ENCODE results near the gene MBD6.
"Not testable (repeated sequence)": the region's sequence is repeated elsewhere in the genome, so short reads cannot be mapped to it uniquely, and the experiment has no call there.

The MBD6 gene

DNA sequence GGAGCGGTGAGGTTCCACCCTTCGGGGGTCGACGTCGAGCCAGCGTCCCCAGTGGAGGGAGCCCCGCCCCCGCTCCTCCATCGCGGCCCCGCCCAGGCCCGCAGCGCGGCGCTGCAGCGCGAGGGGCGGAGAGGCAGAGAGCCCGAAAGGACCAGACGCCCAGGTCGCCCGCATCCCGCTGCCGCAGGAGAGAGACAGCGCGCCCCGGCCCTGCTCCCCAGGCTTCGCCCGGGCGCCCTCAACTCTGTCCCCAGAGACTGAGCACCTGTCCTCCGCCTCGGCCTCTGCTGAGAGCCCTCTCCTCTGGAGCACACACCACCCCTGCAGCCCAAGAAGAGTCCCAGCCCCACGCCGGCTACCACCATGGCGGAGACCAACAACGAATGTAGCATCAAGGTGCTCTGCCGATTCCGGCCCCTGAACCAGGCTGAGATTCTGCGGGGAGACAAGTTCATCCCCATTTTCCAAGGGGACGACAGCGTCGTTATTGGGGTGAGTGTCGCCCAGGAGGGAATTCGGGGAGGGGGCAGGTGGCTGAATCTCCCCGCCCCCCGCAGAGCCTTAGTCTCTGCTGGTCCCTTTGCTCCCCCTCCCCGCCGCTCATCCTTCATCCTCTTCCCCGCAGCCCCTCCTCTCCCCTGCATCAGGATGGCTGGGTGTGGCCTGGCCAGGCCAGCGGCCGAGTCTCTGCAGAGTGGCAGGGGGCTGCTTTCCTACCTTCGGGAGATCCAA is 27.5 kb downstream of the MBD6 start, which contains the start of gene KIF5A:
Gene KIF5A, plus strand, starts transcription at position 136 of the 732 bp plus-strand sequence. Its CDS starts 228 bp downstream, at position 364.
- DNase-seq = no peak

DNA sequence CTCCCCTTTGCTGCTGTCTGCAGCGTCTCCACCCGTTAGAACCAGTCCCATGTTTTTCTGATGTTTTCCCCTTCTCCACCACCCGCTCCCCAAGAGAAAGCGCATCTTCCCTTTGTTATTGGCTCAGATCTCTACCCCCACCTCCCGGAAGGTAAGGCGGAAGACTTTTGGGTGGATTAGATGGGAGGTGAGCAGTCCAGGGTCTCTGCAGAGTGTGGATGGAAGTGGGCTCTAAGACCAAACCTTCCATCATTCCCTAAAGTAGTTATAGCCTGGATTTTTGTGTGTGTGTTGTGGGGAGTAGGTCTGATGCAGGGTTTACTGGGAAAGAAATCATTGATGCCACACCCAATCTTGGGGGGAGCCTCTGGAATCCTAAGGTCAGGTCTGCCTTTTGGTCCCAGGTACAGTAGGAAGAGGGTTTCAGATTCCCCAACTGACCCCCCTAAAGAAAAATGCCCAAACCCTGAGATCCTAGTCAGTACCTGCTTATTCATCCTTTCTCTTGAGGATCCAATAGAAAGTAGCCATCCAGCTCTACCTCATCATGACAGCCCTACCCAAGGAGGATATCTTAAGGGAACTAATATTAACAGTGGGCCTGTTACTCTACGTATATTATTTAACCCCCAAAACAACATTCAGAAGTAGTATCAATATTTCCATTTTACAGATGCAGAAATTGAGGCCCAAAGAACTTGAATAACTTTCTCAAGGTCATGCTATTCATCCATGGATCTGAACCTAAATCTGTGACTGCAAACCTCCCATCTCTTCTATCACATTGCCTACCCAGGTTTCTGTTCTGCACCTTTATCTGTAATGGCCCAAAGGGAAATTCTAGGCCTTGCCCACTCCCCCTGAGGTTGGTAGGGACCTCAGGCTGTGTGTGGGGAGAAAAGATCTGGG is 28.3 kb downstream of the MBD6 start:
- no peak for DNase-seq

DNA sequence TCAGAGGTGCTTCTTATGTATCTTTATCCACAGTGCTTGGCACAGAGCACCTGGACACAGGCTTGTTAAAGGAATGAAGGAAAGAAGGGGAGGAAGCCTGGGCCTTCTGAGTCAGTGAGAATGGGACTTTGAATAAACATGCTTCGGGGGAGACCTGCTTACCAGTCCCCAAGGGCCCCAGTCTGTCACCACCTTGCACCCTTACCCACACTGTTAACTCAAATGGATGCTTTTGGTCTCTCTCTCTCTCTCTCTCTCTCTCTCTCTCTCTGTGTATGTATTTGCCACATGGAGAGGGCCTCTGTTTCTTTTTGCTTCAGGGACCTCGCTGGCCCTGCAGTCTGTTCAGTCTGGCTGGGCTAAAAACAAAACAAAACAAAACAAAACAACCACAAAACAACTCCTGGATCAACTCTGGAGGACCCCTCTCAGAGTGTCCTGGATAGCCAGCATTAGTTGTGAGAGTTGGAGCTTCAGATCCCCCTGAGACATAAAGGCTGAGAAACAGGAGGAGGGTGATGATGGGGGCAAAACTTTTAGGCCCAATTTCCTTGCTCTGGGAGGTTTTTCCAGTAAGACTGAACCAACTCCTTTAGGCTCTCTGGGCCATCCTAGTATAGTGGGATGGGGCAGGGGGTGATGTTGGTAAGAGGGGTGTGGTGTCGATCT is 29.1 kb downstream of the MBD6 start:
- DNase-seq = no peak

DNA sequence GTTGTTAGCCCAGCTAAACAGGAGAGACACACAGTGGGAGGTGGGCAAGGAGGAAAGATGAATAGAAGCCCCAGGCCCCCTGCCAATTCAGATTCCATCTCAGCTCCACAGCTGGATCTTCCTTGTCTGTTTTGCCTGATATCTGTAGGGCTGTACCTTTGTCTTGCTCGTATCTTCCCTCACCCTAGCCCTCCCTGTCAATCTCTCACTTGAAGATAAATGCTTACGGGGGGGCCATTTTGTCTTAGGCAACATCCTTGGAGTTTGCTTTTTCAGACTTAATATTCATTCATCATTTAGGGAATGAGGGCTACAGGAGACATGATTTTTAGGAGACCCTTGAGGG is 29.7 kb downstream of the MBD6 start:
- DNase-seq = no peak

DNA sequence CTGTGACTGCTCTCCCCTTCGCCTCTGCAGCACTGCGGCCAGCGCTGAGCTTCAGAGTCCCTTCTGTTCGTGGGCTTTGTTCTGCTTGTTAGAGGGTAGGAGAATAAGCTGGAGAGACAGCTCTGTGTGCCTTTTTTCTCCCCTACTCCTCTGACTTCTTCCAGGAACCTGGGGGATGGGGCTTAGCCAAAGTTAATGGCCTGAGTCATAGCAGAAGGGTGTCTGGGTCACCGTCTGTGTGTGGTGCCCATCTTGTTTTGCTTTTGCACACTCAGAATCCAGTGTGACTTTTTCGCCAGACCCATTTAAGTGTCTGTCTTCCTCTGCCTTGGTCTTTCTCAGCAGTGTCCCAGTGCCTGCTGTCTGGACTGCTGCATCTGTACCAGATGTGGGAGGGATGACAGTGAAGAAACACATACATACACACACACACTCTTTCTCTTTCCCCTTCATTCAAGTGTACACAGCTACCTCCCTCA is 30.2 kb downstream of the MBD6 start:
- DNase-seq = peak; percentile 53

DNA sequence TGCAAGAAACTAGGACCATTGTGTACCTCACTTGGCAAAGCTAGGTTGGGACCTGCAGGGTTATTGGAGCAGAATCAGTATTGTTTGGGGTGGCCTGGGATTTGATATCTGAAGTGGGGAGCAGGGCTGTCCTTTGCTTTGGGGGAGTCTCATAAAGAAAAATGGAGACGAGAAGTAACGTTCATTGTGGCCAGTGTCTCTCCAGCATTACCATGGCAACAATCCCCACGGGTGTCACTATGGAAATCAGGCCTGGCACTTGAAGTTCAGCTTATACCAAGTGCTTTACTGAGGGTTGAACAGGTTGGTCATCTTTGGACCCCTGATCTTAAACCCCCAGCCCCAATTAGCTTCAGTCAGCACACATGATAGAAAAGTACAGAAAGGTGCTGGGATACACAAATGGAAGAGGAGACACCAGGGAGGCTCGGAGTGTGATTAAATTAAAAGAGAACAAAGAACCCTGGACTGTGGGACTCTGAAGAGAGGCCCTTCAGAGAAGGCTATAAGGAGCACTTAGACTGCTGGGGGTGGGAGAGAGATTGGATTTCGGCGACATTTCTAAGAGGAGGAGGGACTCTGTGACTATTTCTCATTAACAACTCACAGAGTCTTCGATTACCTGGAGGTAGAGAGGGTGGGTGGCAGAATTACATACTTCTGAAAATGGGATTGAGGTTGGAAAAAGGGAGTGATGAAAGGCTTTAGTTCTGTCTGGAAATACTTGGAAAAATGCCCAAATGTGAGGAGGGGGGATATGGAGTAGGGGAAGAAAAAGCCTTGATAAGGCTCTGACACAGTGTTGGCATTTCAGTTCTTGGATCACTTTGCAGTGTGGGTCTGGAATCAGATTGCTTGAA is 30.9 kb downstream of the MBD6 start:
- no peak for DNase-seq

DNA sequence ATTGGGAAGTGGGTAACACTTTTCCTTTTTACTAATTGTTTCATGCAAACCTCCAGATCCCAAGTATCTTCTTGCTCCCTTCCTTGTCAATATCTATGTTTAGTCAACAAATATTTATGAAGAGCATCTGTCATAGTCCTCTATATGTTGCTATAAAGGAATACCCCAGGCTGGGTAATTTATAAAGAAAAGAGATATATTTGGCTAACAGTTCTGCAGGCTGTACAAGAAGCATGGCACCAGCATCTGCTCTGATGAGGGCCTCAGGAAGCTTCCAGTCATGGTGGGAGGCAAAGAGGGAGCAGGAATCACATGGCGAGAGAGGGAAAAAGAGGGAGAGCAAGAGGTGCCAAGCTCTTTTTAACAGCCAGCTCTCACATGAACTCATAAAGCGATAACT is 31.8 kb downstream of the MBD6 start:
- DNase-seq = no peak

DNA sequence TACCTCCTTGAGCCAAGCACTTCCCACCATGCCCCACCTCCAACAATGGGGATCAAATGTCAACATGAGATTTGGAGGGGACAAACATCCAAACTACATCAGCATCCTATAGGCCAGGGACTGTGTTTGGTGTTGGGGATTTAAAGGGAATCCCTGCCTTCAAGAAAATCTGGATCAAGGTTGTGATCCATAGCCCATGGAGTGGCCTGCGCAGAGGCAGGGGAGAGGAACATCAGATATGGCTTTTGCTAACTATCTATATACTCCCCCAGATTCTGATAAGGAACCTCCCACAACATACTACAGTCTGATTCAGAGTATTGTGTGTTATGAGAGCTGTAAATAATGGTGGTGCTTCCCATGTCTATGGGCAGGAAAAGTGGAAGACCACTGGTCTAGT is 32.3 kb downstream of the MBD6 start:
- DNase-seq = no peak

DNA sequence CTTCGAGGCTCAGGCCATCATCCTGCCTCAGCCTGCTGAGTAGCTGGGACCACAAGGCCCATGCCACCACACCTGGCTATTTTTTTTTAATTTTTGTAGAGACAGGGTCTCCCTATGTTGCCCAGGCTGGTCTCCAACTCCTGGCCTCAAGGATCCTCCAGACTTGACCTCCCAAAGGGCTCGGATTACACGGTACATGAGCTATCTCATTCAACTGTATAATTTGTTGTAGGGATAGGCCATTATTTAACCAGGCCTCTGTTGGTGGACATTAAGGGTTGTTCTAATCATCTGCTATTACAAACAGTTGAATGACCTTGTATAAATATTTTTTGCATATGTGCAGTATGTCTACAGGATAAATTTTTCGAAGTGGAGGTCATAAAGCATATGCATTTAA is 36.2 kb downstream of the MBD6 start:
- no peak for DNase-seq

DNA sequence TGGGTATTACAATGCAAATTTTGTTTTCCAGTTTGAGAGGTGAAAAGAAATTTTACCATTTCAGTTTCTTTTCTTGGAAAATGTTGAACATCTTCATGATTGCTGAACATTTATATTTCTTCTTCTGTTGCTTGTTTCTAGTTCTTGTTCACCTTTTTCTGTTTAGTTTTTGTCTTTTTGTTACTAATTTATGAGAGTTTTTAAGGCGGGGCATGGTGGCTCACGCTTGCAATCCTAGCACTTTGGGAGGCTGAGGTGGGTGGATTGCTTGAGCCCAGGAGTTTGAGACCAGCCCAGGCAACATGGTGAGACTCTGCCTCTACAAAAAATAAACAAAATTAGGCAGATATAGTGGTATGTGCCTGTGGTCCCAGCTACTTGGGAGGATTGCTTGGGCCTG is 37.9 kb downstream of the MBD6 start:
- no peak for DNase-seq

DNA sequence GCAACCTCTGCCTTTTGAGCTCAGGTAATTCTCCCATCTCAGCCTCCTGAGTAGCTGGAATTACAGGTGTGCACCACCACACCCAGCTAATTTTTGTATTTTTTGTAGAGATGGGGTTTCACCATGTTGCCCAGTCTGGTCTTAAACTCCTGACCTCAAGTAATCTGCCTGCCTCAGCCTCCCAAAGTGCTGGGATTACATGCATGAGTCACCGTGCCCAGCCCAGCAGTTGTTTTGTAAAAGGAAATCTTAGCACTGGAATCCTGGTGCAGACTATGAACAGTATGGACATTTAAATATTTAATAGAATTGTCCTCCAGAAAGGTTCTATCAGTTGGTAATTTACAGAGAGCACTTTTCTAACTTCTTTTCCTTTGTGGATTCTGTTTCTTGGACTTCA is 38.5 kb downstream of the MBD6 start:
- peak; percentile 41 for DNase-seq

DNA sequence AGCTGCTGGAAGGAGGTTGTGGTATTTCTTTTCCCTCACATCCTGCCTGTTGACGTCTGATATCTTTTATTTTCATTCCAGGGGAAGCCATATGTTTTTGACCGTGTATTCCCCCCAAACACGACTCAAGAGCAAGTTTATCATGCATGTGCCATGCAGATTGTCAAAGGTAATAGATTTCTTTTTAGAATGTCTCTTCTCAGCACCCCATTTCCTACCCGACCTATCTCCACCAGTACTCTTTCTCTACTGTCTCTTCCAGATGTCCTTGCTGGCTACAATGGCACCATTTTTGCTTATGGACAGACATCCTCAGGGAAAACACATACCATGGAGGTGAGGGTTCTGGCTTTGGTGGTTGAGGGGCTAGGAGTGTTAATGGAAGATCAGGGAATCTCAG is 40.7 kb downstream of the MBD6 start:
- no peak for DNase-seq

DNA sequence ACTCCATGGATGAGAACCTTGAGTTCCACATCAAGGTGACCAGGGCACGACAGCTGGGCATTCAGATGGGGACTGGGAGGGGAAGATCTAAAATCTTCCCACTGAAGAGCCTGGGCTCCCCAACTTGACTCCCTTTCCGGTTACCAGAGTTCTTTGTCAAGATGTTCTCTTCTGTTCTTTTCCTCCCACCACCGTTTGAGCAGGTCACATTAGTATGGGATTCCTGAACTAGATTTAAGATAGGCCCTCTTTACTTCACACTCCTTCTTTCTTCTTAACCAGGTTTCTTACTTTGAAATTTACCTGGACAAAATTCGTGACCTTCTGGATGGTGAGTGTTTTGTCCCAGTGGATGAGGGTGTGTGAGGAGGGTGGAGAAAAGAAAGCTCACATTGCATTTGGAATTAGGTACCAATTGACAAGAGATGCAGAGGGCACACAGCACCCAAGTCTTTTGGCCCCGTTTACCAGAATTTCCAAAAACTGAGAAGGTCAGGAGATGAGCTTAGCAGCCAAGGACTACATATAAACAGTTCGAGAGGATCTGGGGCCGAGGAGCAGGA is 41.6 kb downstream of the MBD6 start:
- no peak for DNase-seq

DNA sequence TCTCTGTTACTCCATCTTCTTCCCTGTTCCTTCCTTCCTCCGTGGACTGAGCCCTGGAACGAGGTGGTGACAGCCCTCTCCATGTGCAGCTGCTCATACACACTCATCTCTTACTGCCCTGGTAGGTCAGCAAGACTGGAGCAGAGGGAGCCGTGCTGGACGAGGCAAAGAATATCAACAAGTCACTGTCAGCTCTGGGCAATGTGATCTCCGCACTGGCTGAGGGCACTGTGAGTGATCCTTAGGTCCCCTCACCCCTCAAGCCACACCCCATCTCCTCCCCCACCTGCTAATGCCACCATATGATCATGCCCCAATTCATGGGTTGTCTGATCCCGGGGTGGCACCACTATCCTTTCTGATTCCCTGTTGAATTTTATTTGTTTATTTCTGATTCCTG is 46.2 kb downstream of the MBD6 start:
- no peak for DNase-seq

DNA sequence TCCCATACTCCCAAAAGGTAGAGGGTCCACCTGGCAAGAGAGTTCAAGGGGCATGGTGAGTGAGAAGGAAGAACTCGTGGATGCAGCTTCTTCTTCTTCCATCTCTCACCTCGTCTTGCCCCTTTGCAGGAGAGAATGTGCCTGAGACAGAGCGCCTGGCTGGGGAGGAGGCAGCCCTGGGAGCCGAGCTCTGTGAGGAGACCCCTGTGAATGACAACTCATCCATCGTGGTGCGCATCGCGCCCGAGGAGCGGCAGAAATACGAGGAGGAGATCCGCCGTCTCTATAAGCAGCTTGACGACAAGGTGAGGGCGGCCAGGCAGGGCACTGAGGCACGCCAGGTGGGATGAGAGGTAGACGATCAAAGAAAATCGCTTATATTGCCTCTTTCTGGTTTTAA is 47.2 kb downstream of the MBD6 start:
- no peak for DNase-seq

DNA sequence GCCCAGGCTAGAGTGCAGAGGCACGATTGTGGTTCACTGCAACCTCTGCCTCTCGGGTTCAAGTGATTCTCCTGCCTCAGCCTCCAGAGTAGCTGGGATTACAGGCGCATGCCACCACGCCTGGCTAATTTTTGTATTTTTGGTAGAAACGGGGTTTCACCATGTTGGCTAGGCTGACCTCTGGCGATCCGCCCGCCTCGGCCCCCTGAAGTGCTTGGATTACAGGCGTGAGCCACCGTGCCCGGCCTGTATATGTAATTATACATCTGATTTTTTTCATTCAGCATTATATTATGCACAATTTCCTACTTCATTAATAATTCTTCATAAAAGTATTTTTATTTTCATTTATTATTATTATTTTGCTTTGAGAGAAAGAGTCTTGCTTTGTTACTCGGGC is 47.8 kb downstream of the MBD6 start:
- DNase-seq = not testable (repeated sequence)

DNA sequence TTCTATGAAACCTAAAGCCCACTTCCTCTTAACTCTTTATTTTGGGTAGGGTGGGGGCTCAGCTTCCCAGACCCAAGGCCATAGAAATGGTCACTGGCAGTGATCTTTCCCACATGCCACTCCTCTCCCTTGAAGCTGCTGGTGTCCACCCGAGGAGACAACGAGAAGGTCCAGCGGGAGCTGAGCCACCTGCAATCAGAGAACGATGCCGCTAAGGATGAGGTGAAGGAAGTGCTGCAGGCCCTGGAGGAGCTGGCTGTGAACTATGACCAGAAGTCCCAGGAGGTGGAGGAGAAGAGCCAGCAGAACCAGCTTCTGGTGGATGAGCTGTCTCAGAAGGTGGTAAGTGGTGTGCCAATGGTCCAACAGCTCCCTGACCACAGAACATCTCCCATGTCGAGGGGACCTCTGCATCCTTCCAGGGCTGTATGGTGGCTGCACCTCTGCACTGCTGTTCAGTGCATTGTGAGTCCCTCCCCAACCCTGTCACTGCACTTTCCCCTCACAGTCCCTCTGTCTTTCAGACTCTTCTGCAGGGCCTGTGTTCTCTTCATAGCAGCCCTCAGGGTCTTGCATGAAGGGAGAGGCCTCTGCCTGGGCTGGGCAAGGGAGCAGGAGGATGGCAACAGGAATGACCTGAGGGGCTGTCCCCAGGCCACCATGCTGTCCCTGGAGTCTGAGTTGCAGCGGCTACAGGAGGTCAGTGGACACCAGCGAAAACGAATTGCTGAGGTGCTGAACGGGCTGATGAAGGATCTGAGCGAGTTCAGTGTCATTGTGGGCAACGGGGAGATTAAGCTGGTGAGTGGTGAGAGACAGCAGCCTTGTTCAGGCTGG is 49.5 kb downstream of the MBD6 start:
- DNase-seq = no peak

DNA sequence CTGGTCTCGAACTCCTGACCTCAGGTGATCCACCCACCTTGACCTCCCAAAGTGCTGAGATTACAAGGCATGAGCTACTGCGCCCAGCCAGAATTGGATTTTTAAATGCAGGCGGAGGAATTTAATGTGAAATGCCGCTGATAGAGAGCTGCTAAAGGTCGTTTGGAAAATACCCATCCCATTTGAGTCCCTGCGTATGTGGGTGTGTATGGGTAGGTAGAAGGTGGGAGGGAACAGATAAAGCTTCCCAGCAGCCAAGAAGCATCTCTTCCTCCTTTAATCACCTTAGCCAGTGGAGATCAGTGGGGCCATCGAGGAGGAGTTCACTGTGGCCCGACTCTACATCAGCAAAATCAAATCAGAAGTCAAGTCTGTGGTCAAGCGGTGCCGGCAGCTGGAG is 52.2 kb downstream of the MBD6 start:
- DNase-seq = no peak

DNA sequence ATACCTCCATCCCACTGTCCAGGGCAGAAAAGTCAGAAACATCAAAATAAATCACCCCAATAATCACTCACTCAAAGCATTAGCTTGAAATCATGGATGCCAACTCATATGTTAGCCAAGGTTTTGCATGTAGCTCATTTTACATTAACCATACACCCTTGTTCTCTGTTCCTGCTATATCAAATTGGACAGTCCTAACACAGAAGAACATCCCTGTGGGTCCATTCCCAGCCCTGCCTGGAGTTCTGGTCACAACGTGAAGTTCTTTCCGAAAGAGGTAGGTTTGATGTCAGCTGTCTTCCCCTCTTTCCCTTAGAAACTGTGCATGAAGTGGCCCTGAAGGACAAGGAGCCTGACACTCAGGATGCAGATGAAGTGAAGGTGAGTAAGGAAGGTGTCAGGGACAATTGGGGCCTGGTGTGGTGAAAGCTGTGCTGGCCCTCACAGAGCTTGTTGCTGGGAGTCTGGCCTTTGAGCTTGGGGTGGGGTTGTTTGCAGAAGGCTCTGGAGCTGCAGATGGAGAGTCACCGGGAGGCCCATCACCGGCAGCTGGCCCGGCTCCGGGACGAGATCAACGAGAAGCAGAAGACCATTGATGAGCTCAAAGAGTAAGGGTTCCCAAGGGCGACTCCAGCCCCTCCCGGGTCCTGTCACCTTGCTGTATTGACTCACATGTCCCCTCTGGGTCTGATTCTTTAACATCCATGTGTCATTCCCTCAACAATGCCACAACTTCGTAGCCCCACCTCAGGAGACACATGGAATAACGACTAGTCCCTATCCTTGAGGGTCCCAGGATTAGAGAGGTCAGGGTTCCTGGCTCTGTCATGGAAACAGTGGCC is 53.4 kb downstream of the MBD6 start:
- no peak for DNase-seq

DNA sequence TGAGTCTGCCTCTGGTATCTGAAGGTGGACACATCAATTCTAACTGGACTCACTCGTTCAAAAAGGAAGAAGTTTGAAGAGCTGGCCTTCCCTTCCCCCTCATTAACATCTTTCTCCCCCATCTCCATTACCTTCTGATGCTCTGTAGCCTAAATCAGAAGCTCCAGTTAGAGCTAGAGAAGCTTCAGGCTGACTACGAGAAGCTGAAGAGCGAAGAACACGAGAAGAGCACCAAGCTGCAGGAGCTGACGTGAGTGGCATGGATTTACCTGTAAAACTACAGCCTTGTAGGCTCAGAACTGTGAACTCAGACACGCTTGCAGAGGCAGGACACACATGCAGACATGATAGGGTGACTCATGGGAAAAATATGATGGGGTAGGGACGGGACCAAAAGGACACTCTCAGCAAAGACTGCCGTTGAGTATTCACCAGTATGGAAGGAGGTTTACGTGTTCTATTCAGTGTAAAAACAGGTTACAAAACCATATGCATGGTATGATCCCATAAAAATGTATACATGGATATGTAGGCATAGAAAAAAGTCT is 54.1 kb downstream of the MBD6 start:
- DNase-seq = peak; percentile 32
